RWPE2 (cell line): ENCODE measurements around the gene DDA1.

Source experiments
- ATAC-seq: fragments of 200-7000 bp; cut with Tn5 transposase; 3 replicates; pipeline ENCODE4 v1.9.1; 2021; ENCODE audit warnings: low read depth
- DNase-seq: peaks from one replicate; pipeline ENCODE4 v3.0.0-alpha.2; 2020; ENCODE audit warnings: low spot score
- H3K27ac ChIP-seq: fragments of 450-650 bp; 2 replicates; pipeline ENCODE4 v1.5.1; 2017; ENCODE audit warnings: mild to moderate bottlenecking; ENCODE audit not compliant: poor library complexity, severe bottlenecking
- H3K27me3 ChIP-seq: fragments of 250-450 bp; sonication (Bioruptor Pico); 2 replicates; pipeline ENCODE4 v1.5.1; 2021; ENCODE audit warnings: mild to moderate bottlenecking, moderate library complexity; ENCODE audit not compliant: insufficient read depth, poor library complexity, severe bottlenecking
- H3K36me3 ChIP-seq: fragments of 250-450 bp; sonication (Bioruptor Pico); 2 replicates; pipeline ENCODE4 v1.5.1; 2020; ENCODE audit warnings: low read depth, mild to moderate bottlenecking, moderate library complexity
- H3K4me1 ChIP-seq: fragments of 250-450 bp; sonication (Bioruptor Pico); 2 replicates; pipeline ENCODE4 v1.5.1; 2021; ENCODE audit warnings: mild to moderate bottlenecking, moderate library complexity; ENCODE audit not compliant: insufficient read depth, poor library complexity, severe bottlenecking
- H3K4me3 ChIP-seq: fragments of 250-450 bp; sonication (Bioruptor Pico); 2 replicates; pipeline ENCODE4 v1.5.1; 2021; ENCODE audit warnings: mild to moderate bottlenecking, moderate library complexity; ENCODE audit not compliant: severe bottlenecking
- H3K9me3 ChIP-seq: fragments of 250-450 bp; sonication (Bioruptor Pico); 2 replicates; pipeline ENCODE4 v1.5.1; 2021; ENCODE audit warnings: mild to moderate bottlenecking, moderate library complexity; ENCODE audit not compliant: severe bottlenecking
- TF ChIP-seq, protein P1 (sequence below): fragments of 450-650 bp; IDR thresholded peaks from one replicate; pipeline ENCODE4 v1.5.1; 2017; ENCODE audit warnings: mild to moderate bottlenecking, moderate library complexity; ENCODE audit not compliant: poor library complexity, severe bottlenecking

Gene DDA1

GRCh38 chr19:17321655-17322489 lies 12.5 kb downstream of the DDA1 start:
- ATAC-seq (no peak; the same call in 2 of the 3 replicates), DNase-seq (no peak)
- H3K36me3 ChIP-seq = peaks cover 38% of the 10 kb centered on the region
- no peaks in the 10 kb centered on the region for H3K9me3 ChIP-seq
- H3K4me1 ChIP-seq = peaks cover 20% of the 10 kb centered on the region
- H3K4me3 ChIP-seq = no peak overlapping the region
- TF ChIP-seq, protein P1, sequence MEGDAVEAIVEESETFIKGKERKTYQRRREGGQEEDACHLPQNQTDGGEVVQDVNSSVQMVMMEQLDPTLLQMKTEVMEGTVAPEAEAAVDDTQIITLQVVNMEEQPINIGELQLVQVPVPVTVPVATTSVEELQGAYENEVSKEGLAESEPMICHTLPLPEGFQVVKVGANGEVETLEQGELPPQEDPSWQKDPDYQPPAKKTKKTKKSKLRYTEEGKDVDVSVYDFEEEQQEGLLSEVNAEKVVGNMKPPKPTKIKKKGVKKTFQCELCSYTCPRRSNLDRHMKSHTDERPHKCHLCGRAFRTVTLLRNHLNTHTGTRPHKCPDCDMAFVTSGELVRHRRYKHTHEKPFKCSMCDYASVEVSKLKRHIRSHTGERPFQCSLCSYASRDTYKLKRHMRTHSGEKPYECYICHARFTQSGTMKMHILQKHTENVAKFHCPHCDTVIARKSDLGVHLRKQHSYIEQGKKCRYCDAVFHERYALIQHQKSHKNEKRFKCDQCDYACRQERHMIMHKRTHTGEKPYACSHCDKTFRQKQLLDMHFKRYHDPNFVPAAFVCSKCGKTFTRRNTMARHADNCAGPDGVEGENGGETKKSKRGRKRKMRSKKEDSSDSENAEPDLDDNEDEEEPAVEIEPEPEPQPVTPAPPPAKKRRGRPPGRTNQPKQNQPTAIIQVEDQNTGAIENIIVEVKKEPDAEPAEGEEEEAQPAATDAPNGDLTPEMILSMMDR = no peak
- no peak overlapping the region for H3K27ac ChIP-seq
- no peaks in the 10 kb centered on the region for H3K27me3 ChIP-seq

- Histone ChIP-seq H3K4me3 (no peak overlapping the region), H3K27me3 (no peaks in the 10 kb centered on the region), H3K36me3 (peaks cover 31% of the 10 kb centered on the region), H3K27ac (no peak overlapping the region), H3K4me1 (peaks cover 15% of the 10 kb centered on the region), H3K9me3 (no peaks in the 10 kb centered on the region)
- DNase-seq (no peak), ATAC-seq (no peak)
- TF ChIP-seq, protein P1 = no peak
Observed at GRCh38 chr19:17322854-17323253, 13.5 kb downstream of the DDA1 start.

GRCh38 chr19:17323300-17323963 lies 14.1 kb downstream of the DDA1 start:
- TF ChIP-seq, protein P1 = no peak
- Histone ChIP-seq H3K36me3 (peaks cover 25% of the 10 kb centered on the region), H3K4me3 (no peak overlapping the region), H3K27me3 (no peaks in the 10 kb centered on the region), H3K27ac (no peak overlapping the region), H3K4me1 (peaks cover 13% of the 10 kb centered on the region), H3K9me3 (no peaks in the 10 kb centered on the region)
- DNase-seq (no peak), ATAC-seq (no peak)

DNA sequence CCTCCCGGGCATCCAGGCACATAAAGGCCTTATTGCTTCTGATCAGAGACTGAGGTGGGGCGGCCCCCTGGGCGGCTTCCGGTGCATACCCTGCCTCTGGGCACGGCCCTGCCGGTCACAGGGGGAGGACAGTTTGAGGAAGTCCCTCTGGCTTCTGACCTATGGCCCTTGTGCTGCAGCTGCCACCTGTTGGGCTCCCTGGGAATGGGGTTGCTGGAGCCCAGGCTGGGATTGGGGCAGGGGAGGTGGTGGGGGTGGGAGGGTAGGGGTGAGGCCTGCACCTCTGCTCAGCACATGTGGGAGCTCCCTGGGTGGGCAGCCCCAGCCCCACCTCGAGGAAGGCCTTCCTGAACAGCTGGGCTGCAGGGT lies 14.6 kb downstream of the DDA1 start:
- peaks cover 20% of the 10 kb centered on the region for H3K36me3 ChIP-seq
- H3K4me3 ChIP-seq = no peak overlapping the region
- H3K27me3 ChIP-seq = no peaks in the 10 kb centered on the region
- no peak for DNase-seq
- peaks cover 13% of the 10 kb centered on the region for H3K4me1 ChIP-seq
- H3K9me3 ChIP-seq = no peaks in the 10 kb centered on the region
- H3K27ac ChIP-seq = no peak overlapping the region
- TF ChIP-seq, protein P1 = no peak
- no peak for ATAC-seq
